ENCODE results near the gene PAFAH1B1. TPM values are rescaled to one million over a fixed set of nuclear protein-coding genes. Genes with fewer than 3 reads are reported as not detected.
"Not testable (repeated sequence)": the region's sequence is repeated elsewhere in the genome, so short reads cannot be mapped to it uniquely, and the experiment has no call there.

PAFAH1B1 gene
- total RNA-seq, 1 experiment from 2014 or later = 49.1 TPM

DNA sequence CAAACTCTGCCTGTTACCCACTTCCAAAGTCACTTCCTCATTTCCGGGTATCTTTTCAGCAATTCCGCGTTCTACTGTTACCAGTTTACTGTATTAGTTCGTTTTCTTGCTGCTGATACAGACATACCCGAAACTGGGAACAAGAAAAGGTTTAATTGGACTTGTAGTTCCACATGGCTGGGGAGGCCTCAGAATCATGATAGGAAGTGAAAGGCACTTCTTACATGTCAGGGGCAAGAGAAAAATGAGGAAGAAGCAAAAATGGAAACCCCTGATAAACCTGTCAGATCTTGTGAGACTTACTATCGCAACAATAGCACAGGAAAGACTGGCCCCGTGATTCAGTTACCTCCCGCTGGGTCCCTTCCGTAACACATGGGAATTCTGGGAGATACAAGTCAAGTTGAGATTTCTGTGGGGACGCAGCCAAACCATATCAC, 30.9 kb downstream of the PAFAH1B1 start:
- Histone ChIP-seq H3K9me2 (replicated peaks; ENCODE audit: low read length) (no peaks in the 10 kb centered on the region), H4K20me1 (ENCODE audit: low read length) (peaks cover 14% of the 10 kb centered on the region), H3K27me3 (ENCODE audit: low read length) (no peaks in the 10 kb centered on the region), H3K4me3 (ENCODE audit: low read length) (no peak overlapping the region), H3K9me3 (ENCODE audit: low read length) (no peaks in the 10 kb centered on the region), H3K36me3 (ENCODE audit: low read depth, low read length) (peaks cover 13% of the 10 kb centered on the region; the same call in 1 of the 2 replicates), H3K4me1 (ENCODE audit: insufficient read depth, low read length) (no peaks in the 10 kb centered on the region), H2AFZ (ENCODE audit: low read length) (no peak overlapping the region), H3K9ac (ENCODE audit: low read length) (no peak overlapping the region), H3K27ac (ENCODE audit: low read length) (no peak overlapping the region), H3K4me2 (ENCODE audit: low read length) (no peak overlapping the region), H3F3A (ENCODE audit: low read length, unreplicated experiment) (no peaks in the 10 kb centered on the region), H3K79me2 (ENCODE audit: low read length) (peaks cover 100% of the 10 kb centered on the region)
- intact Hi-C loops (cut with micrococcal nuclease) = no loop called here
- no peak for DNase-seq
- POLR2A ChIA-PET (ENCODE audit: unreplicated experiment) = no interaction called here
- no TSS peak for BruUV-seq (replicated peaks)
- TF ChIP-seq EZH2 (IDR thresholded peaks at IDR 0.05; ENCODE audit: low read length, unreplicated experiment) (no peak), EZH2phosphoT487 (IDR thresholded peaks at IDR 0.05; ENCODE audit: borderline replicate concordance, low read length) (no peak)
- TF ChIP-seq, protein P1, sequence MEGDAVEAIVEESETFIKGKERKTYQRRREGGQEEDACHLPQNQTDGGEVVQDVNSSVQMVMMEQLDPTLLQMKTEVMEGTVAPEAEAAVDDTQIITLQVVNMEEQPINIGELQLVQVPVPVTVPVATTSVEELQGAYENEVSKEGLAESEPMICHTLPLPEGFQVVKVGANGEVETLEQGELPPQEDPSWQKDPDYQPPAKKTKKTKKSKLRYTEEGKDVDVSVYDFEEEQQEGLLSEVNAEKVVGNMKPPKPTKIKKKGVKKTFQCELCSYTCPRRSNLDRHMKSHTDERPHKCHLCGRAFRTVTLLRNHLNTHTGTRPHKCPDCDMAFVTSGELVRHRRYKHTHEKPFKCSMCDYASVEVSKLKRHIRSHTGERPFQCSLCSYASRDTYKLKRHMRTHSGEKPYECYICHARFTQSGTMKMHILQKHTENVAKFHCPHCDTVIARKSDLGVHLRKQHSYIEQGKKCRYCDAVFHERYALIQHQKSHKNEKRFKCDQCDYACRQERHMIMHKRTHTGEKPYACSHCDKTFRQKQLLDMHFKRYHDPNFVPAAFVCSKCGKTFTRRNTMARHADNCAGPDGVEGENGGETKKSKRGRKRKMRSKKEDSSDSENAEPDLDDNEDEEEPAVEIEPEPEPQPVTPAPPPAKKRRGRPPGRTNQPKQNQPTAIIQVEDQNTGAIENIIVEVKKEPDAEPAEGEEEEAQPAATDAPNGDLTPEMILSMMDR (conservative IDR thresholded peaks at IDR 0.05; ENCODE audit: low read depth, low read length) = no peak
- CTCF ChIA-PET = no interaction called here
- no peak for ATAC-seq

DNA sequence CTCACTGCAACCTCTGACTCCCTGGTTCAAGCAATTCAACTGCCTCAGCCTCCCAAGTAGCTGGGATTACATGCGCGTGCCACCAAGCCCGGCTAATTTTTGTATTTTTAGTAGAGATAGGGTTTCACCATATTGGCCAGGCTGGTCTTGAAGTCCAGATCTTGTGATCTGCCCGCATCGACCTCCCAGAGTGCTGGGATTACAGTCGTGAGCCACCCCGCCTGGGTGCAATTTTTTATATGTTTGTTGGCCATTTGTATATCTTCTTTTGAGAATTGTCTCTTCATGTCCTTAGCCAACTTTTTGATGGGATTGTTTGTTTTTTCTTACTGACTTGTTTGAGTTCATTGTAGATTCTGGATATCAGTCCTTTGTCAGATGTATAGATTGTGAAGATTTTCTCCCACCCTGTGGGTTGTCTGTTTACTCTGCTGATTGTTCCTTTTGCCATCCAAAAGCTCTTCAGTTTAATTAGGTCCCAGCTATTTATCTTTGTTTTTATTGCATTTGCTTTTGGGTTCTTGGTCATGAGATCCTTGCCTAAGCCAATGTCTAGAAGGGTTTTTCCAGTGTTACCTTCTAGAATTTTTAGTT, 33.3 kb downstream of the PAFAH1B1 start:
- ATAC-seq; H3K9me3 ChIP-seq (ENCODE audit: low read length); H3K9ac ChIP-seq (ENCODE audit: low read length); BruUV-seq (replicated peaks); H3K9me2 ChIP-seq (replicated peaks; ENCODE audit: low read length); intact Hi-C loops (cut with micrococcal nuclease); H3K27ac ChIP-seq (ENCODE audit: low read length); H3F3A ChIP-seq (ENCODE audit: low read length, unreplicated experiment); CTCF ChIA-PET; H3K4me1 ChIP-seq (ENCODE audit: insufficient read depth, low read length); H3K4me2 ChIP-seq (ENCODE audit: low read length); H3K27me3 ChIP-seq (ENCODE audit: low read length); POLR2A ChIA-PET (ENCODE audit: unreplicated experiment); H3K4me3 ChIP-seq (ENCODE audit: low read length); DNase-seq; H2AFZ ChIP-seq (ENCODE audit: low read length); H3K36me3 ChIP-seq (ENCODE audit: low read depth, low read length): not testable (repeated sequence)
- Histone ChIP-seq H4K20me1 (ENCODE audit: low read length) (peaks cover 27% of the 10 kb centered on the region), H3K79me2 (ENCODE audit: low read length) (peaks cover 100% of the 10 kb centered on the region)

DNA sequence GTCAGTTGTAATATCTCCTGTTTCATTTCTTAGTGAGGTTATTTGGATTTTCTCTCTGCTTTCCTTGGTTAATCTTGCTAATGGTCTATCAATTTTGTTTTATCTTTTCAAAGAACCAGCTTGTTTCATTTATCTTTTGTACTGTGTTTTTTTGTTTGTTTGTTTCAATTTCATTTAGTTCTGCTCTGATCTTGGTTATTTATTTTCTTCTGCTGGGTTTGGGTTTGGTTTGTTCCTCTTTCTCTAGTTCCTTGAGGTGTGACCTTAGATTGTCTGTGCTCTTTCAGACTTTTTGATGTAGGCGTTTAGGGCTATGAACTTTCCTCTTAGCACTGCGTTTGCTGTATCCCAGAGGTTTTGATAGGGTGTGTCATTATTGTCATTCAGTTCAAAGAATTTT, 35.5 kb downstream of the PAFAH1B1 start:
- H3K9ac ChIP-seq (ENCODE audit: low read length); BruUV-seq (replicated peaks); H3F3A ChIP-seq (ENCODE audit: low read length, unreplicated experiment); H3K4me3 ChIP-seq (ENCODE audit: low read length); H3K4me2 ChIP-seq (ENCODE audit: low read length); intact Hi-C loops (cut with micrococcal nuclease); CTCF ChIA-PET; H3K36me3 ChIP-seq (ENCODE audit: low read depth, low read length); ATAC-seq; H3K27ac ChIP-seq (ENCODE audit: low read length); H3K9me3 ChIP-seq (ENCODE audit: low read length); H3K9me2 ChIP-seq (replicated peaks; ENCODE audit: low read length); DNase-seq; H3K27me3 ChIP-seq (ENCODE audit: low read length); POLR2A ChIA-PET (ENCODE audit: unreplicated experiment); H3K4me1 ChIP-seq (ENCODE audit: insufficient read depth, low read length); H2AFZ ChIP-seq (ENCODE audit: low read length): not testable (repeated sequence)
- Histone ChIP-seq H4K20me1 (ENCODE audit: low read length) (peaks cover 40% of the 10 kb centered on the region), H3K79me2 (ENCODE audit: low read length) (peaks cover 100% of the 10 kb centered on the region)

DNA sequence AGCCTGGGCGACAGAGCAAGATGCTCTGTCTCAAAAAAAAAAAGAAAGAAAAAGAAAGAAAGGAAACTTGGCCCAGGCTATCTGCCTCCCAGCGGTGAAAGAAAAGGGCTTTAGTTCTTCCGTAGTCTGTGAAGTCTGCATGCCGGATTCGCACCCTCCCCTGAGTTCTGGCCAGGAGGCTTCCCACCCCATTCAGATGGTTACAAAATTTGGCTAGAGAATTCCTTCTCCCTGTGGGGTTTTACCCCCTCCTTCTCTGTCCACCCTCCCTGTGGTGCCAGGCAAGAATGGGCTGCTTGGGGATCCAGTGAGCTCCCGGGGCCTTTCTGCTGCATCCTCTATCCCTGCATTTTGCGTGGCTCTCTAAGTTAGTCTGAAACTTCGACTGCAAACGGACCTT, 37.8 kb downstream of the PAFAH1B1 start:
- Histone ChIP-seq H3K4me3 (ENCODE audit: low read length) (no peak overlapping the region), H3K9ac (ENCODE audit: low read length) (no peak overlapping the region)

More for the DNA sequence above, 37.8 kb downstream of the PAFAH1B1 start:
- Histone ChIP-seq H3K4me1 (ENCODE audit: insufficient read depth, low read length) (peaks cover 18% of the 10 kb centered on the region), H3K9me2 (replicated peaks; ENCODE audit: low read length) (no peaks in the 10 kb centered on the region), H3F3A (ENCODE audit: low read length, unreplicated experiment) (no peaks in the 10 kb centered on the region), H2AFZ (ENCODE audit: low read length) (no peak overlapping the region), H3K27me3 (ENCODE audit: low read length) (no peaks in the 10 kb centered on the region), H4K20me1 (ENCODE audit: low read length) (peaks cover 55% of the 10 kb centered on the region), H3K79me2 (ENCODE audit: low read length) (peaks cover 94% of the 10 kb centered on the region), H3K27ac (ENCODE audit: low read length) (no peak overlapping the region), H3K4me2 (ENCODE audit: low read length) (no peak overlapping the region), H3K9me3 (ENCODE audit: low read length) (no peaks in the 10 kb centered on the region), H3K36me3 (ENCODE audit: low read depth, low read length) (no peaks in the 10 kb centered on the region)
- DNase-seq = no peak
- POLR2A ChIA-PET (ENCODE audit: unreplicated experiment) = no interaction called here
- intact Hi-C loops (cut with micrococcal nuclease) = loop anchor here (5.0 kb wide), 1 partner anchor 34 kb away; no protein-coding TSS in a partner anchor
- no peak for ATAC-seq
- no TSS peak for BruUV-seq (replicated peaks)
- CTCF ChIA-PET = no interaction called here
- TF ChIP-seq EZH2 (IDR thresholded peaks at IDR 0.05; ENCODE audit: low read length, unreplicated experiment) = no peak
- TF ChIP-seq EZH2phosphoT487 (IDR thresholded peaks at IDR 0.05; ENCODE audit: borderline replicate concordance, low read length) = no peak
- TF ChIP-seq, protein P1 (conservative IDR thresholded peaks at IDR 0.05; ENCODE audit: low read depth, low read length) = no peak

Data from PC-3 (cell line).